ENCODE measurements around the gene TSR3. TPM values are rescaled to one million over a fixed set of nuclear protein-coding genes. Genes with fewer than 3 reads are reported as not detected.
"Not testable (repeated sequence)": the region's sequence is repeated elsewhere in the genome, so short reads cannot be mapped to it uniquely, and the experiment has no call there.

The TSR3 gene
- total RNA-seq, 2 experiments from 2014 or later, result 37.6 to 58.7 TPM

- intact Hi-C loops (cut with DNase I, micrococcal nuclease), result no loop called here
- Mint-ChIP-seq H3K4me1 (peaks cover 15% of the 10 kb centered on the region), H3K36me3 (ENCODE audit: low read depth) (no peaks in the 10 kb centered on the region), H3K27ac (no peak overlapping the region), H3K9me3 (ENCODE audit: low read depth) (no peaks in the 10 kb centered on the region), H3K4me3 (no peak overlapping the region), H3K27me3 (peaks cover 23% of the 10 kb centered on the region)
- DNase-seq, result no peak
- ChIA-PET CTCF (no interaction called here), POLR2A (no interaction called here)
- no peak for ATAC-seq
Observed at GRCh38 chr16:1334739-1335138, 16.9 kb downstream of the TSR3 start.

GRCh38 chr16:1333854-1334700 is 17.6 kb downstream of the TSR3 start:
- Mint-ChIP-seq H3K4me3 (no peak overlapping the region), H3K4me1 (peaks cover 15% of the 10 kb centered on the region), H3K27ac (no peak overlapping the region), H3K9me3 (ENCODE audit: low read depth) (no peaks in the 10 kb centered on the region), H3K27me3 (peaks cover 23% of the 10 kb centered on the region), H3K36me3 (ENCODE audit: low read depth) (no peaks in the 10 kb centered on the region)
- no peak for DNase-seq
- ChIA-PET POLR2A (no interaction called here), CTCF (no interaction called here)
- intact Hi-C loops (cut with DNase I, micrococcal nuclease), result loop anchor here in 1 of 2 experiments (1.0 kb wide), 2 partner anchors 9 to 24 kb away; no protein-coding TSS in a partner anchor
- no peak for ATAC-seq

- no peaks in the 10 kb centered on the region for H3K36me3 Mint-ChIP-seq (ENCODE audit: low read depth)
- intact Hi-C loops (cut with DNase I, micrococcal nuclease), result loop anchor here in 1 of 2 experiments (1.0 kb wide), 2 partner anchors 10 to 23 kb away; no protein-coding TSS in a partner anchor
- POLR2A ChIA-PET, result interaction anchor here (0.6 kb wide), 1 partner anchor 607 kb away, joined by 4 read pairs; no protein-coding TSS in a partner anchor
- peaks cover 23% of the 10 kb centered on the region for H3K27me3 Mint-ChIP-seq
- CTCF ChIA-PET, result no interaction called here
- no peak within 1 kb of the TSS for H3K4me3 Mint-ChIP-seq
- DNase-seq (peak; percentile 82), ATAC-seq (peak; percentile 83)
- H3K9me3 Mint-ChIP-seq (ENCODE audit: low read depth), result no peaks in the 10 kb centered on the region
- peaks cover 15% of the 10 kb centered on the region for H3K4me1 Mint-ChIP-seq
- H3K27ac Mint-ChIP-seq, result no peak within 1 kb of the TSS
Observed at GRCh38 chr16:1333149-1333812, 18.4 kb downstream of the TSR3 start, which contains the start of gene BAIAP3. TSS of gene BAIAP3 (plus strand) at chr16:1333645. CDS start at chr16:1338550, 4,905 bp downstream.

GRCh38 chr16:1332618-1333148 is 19.0 kb downstream of the TSR3 start:
- peaks cover 15% of the 10 kb centered on the region for H3K4me1 Mint-ChIP-seq
- ChIA-PET POLR2A (interaction anchor here (0.6 to 0.8 kb wide), 2 partner anchors 20 to 608 kb away, joined by 3 to 4 read pairs; no protein-coding TSS in a partner anchor), CTCF (interaction anchor here (0.8 kb wide), 1 partner anchor 32 kb away, joined by 3 read pairs; no protein-coding TSS in a partner anchor)
- H3K27ac Mint-ChIP-seq, result no peak overlapping the region
- DNase-seq (no peak), ATAC-seq (no peak)
- H3K27me3 Mint-ChIP-seq, result peaks cover 23% of the 10 kb centered on the region
- H3K4me3 Mint-ChIP-seq, result no peak overlapping the region
- H3K9me3 Mint-ChIP-seq (ENCODE audit: low read depth), result no peaks in the 10 kb centered on the region
- intact Hi-C loops (cut with DNase I, micrococcal nuclease), result loop anchor here in 1 of 2 experiments (1.0 kb wide), 2 partner anchors 11 to 22 kb away; no protein-coding TSS in a partner anchor
- no peaks in the 10 kb centered on the region for H3K36me3 Mint-ChIP-seq (ENCODE audit: low read depth)

- ChIA-PET CTCF (interaction anchor here (0.8 to 1.4 kb wide), 3 partner anchors 14 to 33 kb away, joined by 3 to 6 read pairs (median 3); no protein-coding TSS in a partner anchor), POLR2A (interaction anchor here (0.8 kb wide), 1 partner anchor 20 kb away, joined by 3 read pairs; no protein-coding TSS in a partner anchor)
- intact Hi-C loops (cut with DNase I, micrococcal nuclease), result no loop called here
- H3K27me3 Mint-ChIP-seq, result peaks cover 23% of the 10 kb centered on the region
- ATAC-seq (peak; percentile 19), DNase-seq (peak; percentile 58)
- no peak overlapping the region for H3K4me3 Mint-ChIP-seq
- peaks cover 15% of the 10 kb centered on the region for H3K4me1 Mint-ChIP-seq
- H3K9me3 Mint-ChIP-seq (ENCODE audit: low read depth), result no peaks in the 10 kb centered on the region
- no peaks in the 10 kb centered on the region for H3K36me3 Mint-ChIP-seq (ENCODE audit: low read depth)
- H3K27ac Mint-ChIP-seq, result no peak overlapping the region
Observed at GRCh38 chr16:1331712-1332617, 19.7 kb downstream of the TSR3 start.

GRCh38 chr16:1330931-1331711 is 20.6 kb downstream of the TSR3 start:
- Mint-ChIP-seq H3K27ac (no peak overlapping the region), H3K4me3 (no peak overlapping the region)
- POLR2A ChIA-PET, result no interaction called here

GRCh38 chr16:1330260-1330914 is 21.3 kb downstream of the TSR3 start:
- H3K4me1 Mint-ChIP-seq, result peaks cover 15% of the 10 kb centered on the region
- peak; percentile 49 for DNase-seq
- CTCF ChIA-PET, result interaction anchor here (0.6 to 1.1 kb wide), 4 partner anchors 12 to 495 kb away, joined by 3 to 4 read pairs (median 3); no protein-coding TSS in a partner anchor
- peak; percentile 20 for ATAC-seq
- no peaks in the 10 kb centered on the region for H3K36me3 Mint-ChIP-seq (ENCODE audit: low read depth)
- intact Hi-C loops (cut with DNase I, micrococcal nuclease), result no loop called here
- H3K27ac Mint-ChIP-seq, result no peak overlapping the region
- POLR2A ChIA-PET, result no interaction called here
- H3K27me3 Mint-ChIP-seq, result peaks cover 22% of the 10 kb centered on the region
- no peak overlapping the region for H3K4me3 Mint-ChIP-seq
- no peaks in the 10 kb centered on the region for H3K9me3 Mint-ChIP-seq (ENCODE audit: low read depth)

More at GRCh38 chr16:1330931-1331711, 20.6 kb downstream of the TSR3 start:
- Mint-ChIP-seq H3K27me3 (peaks cover 23% of the 10 kb centered on the region), H3K36me3 (ENCODE audit: low read depth) (no peaks in the 10 kb centered on the region), H3K4me1 (peaks cover 15% of the 10 kb centered on the region), H3K9me3 (ENCODE audit: low read depth) (no peaks in the 10 kb centered on the region)
- no peak for ATAC-seq
- no peak for DNase-seq
- CTCF ChIA-PET, result interaction anchor here (0.6 to 1.4 kb wide), 4 partner anchors 11 to 494 kb away, joined by 3 to 6 read pairs (median 4); no protein-coding TSS in a partner anchor
- intact Hi-C loops (cut with DNase I, micrococcal nuclease), result no loop called here

GRCh38 chr16:1328961-1329360 is 22.7 kb downstream of the TSR3 start:
- H3K27ac Mint-ChIP-seq; H3K9me3 Mint-ChIP-seq (ENCODE audit: low read depth); POLR2A ChIA-PET; DNase-seq; ATAC-seq; H3K4me3 Mint-ChIP-seq; H3K36me3 Mint-ChIP-seq (ENCODE audit: low read depth): not testable (repeated sequence)
- intact Hi-C loops (cut with DNase I, micrococcal nuclease), result loop anchor here in 1 of 2 experiments (2.0 kb wide), 1 partner anchor 18 kb away; no protein-coding TSS in a partner anchor
- CTCF ChIA-PET, result interaction anchor here (0.8 to 1.2 kb wide), 2 partner anchors 28 to 36 kb away, joined by 3 to 4 read pairs; no protein-coding TSS in a partner anchor
- peaks cover 15% of the 10 kb centered on the region for H3K4me1 Mint-ChIP-seq
- peaks cover 15% of the 10 kb centered on the region for H3K27me3 Mint-ChIP-seq

GRCh38 chr16:1328136-1328535 is 23.5 kb downstream of the TSR3 start:
- ATAC-seq; H3K27ac Mint-ChIP-seq; H3K4me3 Mint-ChIP-seq; H3K36me3 Mint-ChIP-seq (ENCODE audit: low read depth); POLR2A ChIA-PET; H3K9me3 Mint-ChIP-seq (ENCODE audit: low read depth); CTCF ChIA-PET; DNase-seq: not testable (repeated sequence)
- intact Hi-C loops (cut with DNase I, micrococcal nuclease), result loop anchor here in 1 of 2 experiments (2.0 kb wide), 1 partner anchor 17 kb away; no protein-coding TSS in a partner anchor
- Mint-ChIP-seq H3K27me3 (peaks cover 15% of the 10 kb centered on the region), H3K4me1 (peaks cover 15% of the 10 kb centered on the region)
